Activated naive CD4-positive, alpha-beta T cell treated with anti-CD3 and anti-CD28 coated beads, Interleukin-2, amount 50 U/mL, for 24 hours (primary cell): Measurements from ENCODE around the gene ANKRD40.

Source experiments
- H3K27ac Mint-ChIP-seq: one replicate; pipeline ENCODE4 v1.8.0; 2021; ENCODE audit warnings: mild to moderate bottlenecking, mixed read lengths
- H3K27me3 Mint-ChIP-seq: one replicate; pipeline ENCODE4 v1.8.0; 2021; ENCODE audit warnings: mixed read lengths
- H3K36me3 Mint-ChIP-seq: one replicate; pipeline ENCODE4 v1.8.0; 2021; ENCODE audit warnings: mixed read lengths
- H3K4me1 Mint-ChIP-seq: one replicate; pipeline ENCODE4 v1.8.0; 2021; ENCODE audit warnings: mixed read lengths
- H3K4me3 Mint-ChIP-seq: one replicate; pipeline ENCODE4 v1.8.0; 2021; ENCODE audit warnings: mild to moderate bottlenecking, mixed read lengths
- H3K9me3 Mint-ChIP-seq: one replicate; pipeline ENCODE4 v1.8.0; 2021; ENCODE audit warnings: mixed read lengths

ANKRD40 gene

GRCh38 chr17:50668838-50669581 lies 38.7 kb downstream of the ANKRD40 start:
- Mint-ChIP-seq H3K4me1 (no peaks in the 10 kb centered on the region), H3K27ac (no peak overlapping the region), H3K27me3 (no peaks in the 10 kb centered on the region), H3K9me3 (no peaks in the 10 kb centered on the region), H3K36me3 (no peaks in the 10 kb centered on the region), H3K4me3 (no peak overlapping the region)

- H3K4me3 Mint-ChIP-seq = no peak overlapping the region
- H3K36me3 Mint-ChIP-seq = no peaks in the 10 kb centered on the region
These were observed 39.5 kb downstream of the ANKRD40 start for GRCh38 chr17:50668025-50668837.

GRCh38 chr17:50667259-50668024 lies 40.3 kb downstream of the ANKRD40 start:
- H3K36me3 Mint-ChIP-seq = no peaks in the 10 kb centered on the region
- H3K9me3 Mint-ChIP-seq = no peaks in the 10 kb centered on the region
- no peak overlapping the region for H3K27ac Mint-ChIP-seq
- H3K27me3 Mint-ChIP-seq = no peaks in the 10 kb centered on the region
- no peak overlapping the region for H3K4me3 Mint-ChIP-seq
- H3K4me1 Mint-ChIP-seq = no peaks in the 10 kb centered on the region

More at GRCh38 chr17:50668025-50668837, 39.5 kb downstream of the ANKRD40 start:
- Mint-ChIP-seq H3K9me3 (no peaks in the 10 kb centered on the region), H3K27ac (no peak overlapping the region), H3K27me3 (no peaks in the 10 kb centered on the region), H3K4me1 (no peaks in the 10 kb centered on the region)

- Mint-ChIP-seq H3K27me3 (no peaks in the 10 kb centered on the region), H3K4me1 (peaks cover 11% of the 10 kb centered on the region), H3K36me3 (no peaks in the 10 kb centered on the region), H3K4me3 (no peak overlapping the region), H3K27ac (no peak overlapping the region), H3K9me3 (no peaks in the 10 kb centered on the region)
These were observed 41.4 kb downstream of the ANKRD40 start for GRCh38 chr17:50666316-50666715.

- no peak overlapping the region for H3K4me3 Mint-ChIP-seq
- no peaks in the 10 kb centered on the region for H3K36me3 Mint-ChIP-seq
- H3K9me3 Mint-ChIP-seq = no peaks in the 10 kb centered on the region
- no peak overlapping the region for H3K27ac Mint-ChIP-seq
- peaks cover 15% of the 10 kb centered on the region for H3K4me1 Mint-ChIP-seq
- no peaks in the 10 kb centered on the region for H3K27me3 Mint-ChIP-seq
These were observed 41.9 kb downstream of the ANKRD40 start for GRCh38 chr17:50665838-50666237.

- Mint-ChIP-seq H3K27ac (peak overlapping the region; percentile 32), H3K36me3 (no peaks in the 10 kb centered on the region), H3K27me3 (no peaks in the 10 kb centered on the region), H3K4me3 (no peak overlapping the region), H3K9me3 (no peaks in the 10 kb centered on the region), H3K4me1 (peaks cover 17% of the 10 kb centered on the region)
These were observed 42.8 kb downstream of the ANKRD40 start for GRCh38 chr17:50664788-50665458.

- no peaks in the 10 kb centered on the region for H3K27me3 Mint-ChIP-seq
- H3K9me3 Mint-ChIP-seq = no peaks in the 10 kb centered on the region
- no peak overlapping the region for H3K27ac Mint-ChIP-seq
- H3K36me3 Mint-ChIP-seq = no peaks in the 10 kb centered on the region
- H3K4me3 Mint-ChIP-seq = no peak overlapping the region
- peaks cover 17% of the 10 kb centered on the region for H3K4me1 Mint-ChIP-seq
These were observed 43.8 kb downstream of the ANKRD40 start for GRCh38 chr17:50663812-50664374.

- peaks cover 17% of the 10 kb centered on the region for H3K4me1 Mint-ChIP-seq
- H3K36me3 Mint-ChIP-seq = no peaks in the 10 kb centered on the region
- H3K27me3 Mint-ChIP-seq = no peaks in the 10 kb centered on the region
- no peaks in the 10 kb centered on the region for H3K9me3 Mint-ChIP-seq
- peak overlapping the region; percentile 85 for H3K27ac Mint-ChIP-seq
- H3K4me3 Mint-ChIP-seq = no peak overlapping the region
These were observed 45.0 kb downstream of the ANKRD40 start for GRCh38 chr17:50662632-50663225.

- Mint-ChIP-seq H3K27me3 (no peaks in the 10 kb centered on the region), H3K27ac (peak overlapping the region; percentile 95), H3K9me3 (no peaks in the 10 kb centered on the region), H3K4me3 (peak overlapping the region; percentile 38), H3K4me1 (peaks cover 17% of the 10 kb centered on the region), H3K36me3 (no peaks in the 10 kb centered on the region)
These were observed 45.8 kb downstream of the ANKRD40 start for GRCh38 chr17:50661795-50662391.

GRCh38 chr17:50661348-50661747 lies 46.4 kb downstream of the ANKRD40 start:
- H3K27ac Mint-ChIP-seq = peak overlapping the region; percentile 95
- H3K9me3 Mint-ChIP-seq = no peaks in the 10 kb centered on the region
- no peak overlapping the region for H3K4me3 Mint-ChIP-seq
- H3K36me3 Mint-ChIP-seq = no peaks in the 10 kb centered on the region
- H3K4me1 Mint-ChIP-seq = peaks cover 17% of the 10 kb centered on the region
- no peaks in the 10 kb centered on the region for H3K27me3 Mint-ChIP-seq

GRCh38 chr17:50660887-50661345 lies 46.8 kb downstream of the ANKRD40 start:
- Mint-ChIP-seq H3K4me3 (no peak overlapping the region), H3K27me3 (no peaks in the 10 kb centered on the region), H3K27ac (peak overlapping the region; percentile 95), H3K4me1 (peaks cover 17% of the 10 kb centered on the region), H3K9me3 (no peaks in the 10 kb centered on the region), H3K36me3 (no peaks in the 10 kb centered on the region)

- Mint-ChIP-seq H3K4me1 (peaks cover 17% of the 10 kb centered on the region), H3K9me3 (no peaks in the 10 kb centered on the region), H3K27ac (peak overlapping the region; percentile 55), H3K27me3 (no peaks in the 10 kb centered on the region), H3K4me3 (no peak overlapping the region), H3K36me3 (no peaks in the 10 kb centered on the region)
These were observed 47.5 kb downstream of the ANKRD40 start for GRCh38 chr17:50660042-50660886.

- no peaks in the 10 kb centered on the region for H3K27me3 Mint-ChIP-seq
- no peak overlapping the region for H3K27ac Mint-ChIP-seq
- peaks cover 17% of the 10 kb centered on the region for H3K4me1 Mint-ChIP-seq
These were observed 48.5 kb downstream of the ANKRD40 start for GRCh38 chr17:50659179-50659578.

More at GRCh38 chr17:50659179-50659578, 48.5 kb downstream of the ANKRD40 start:
- H3K36me3 Mint-ChIP-seq = no peaks in the 10 kb centered on the region
- no peak overlapping the region for H3K4me3 Mint-ChIP-seq
- H3K9me3 Mint-ChIP-seq = no peaks in the 10 kb centered on the region
